K562 (cell line): Measurements from ENCODE around the gene ENDOU. TPM values are rescaled to one million over a fixed set of nuclear protein-coding genes. Genes with fewer than 3 reads are reported as not detected.

Experiments
- ASH1L ChIP-seq: fragments of 450-650 bp; IDR thresholded peaks from 2 replicates; pipeline ENCODE4 v1.6.1; 2018; ENCODE audit warnings: borderline replicate concordance, mild to moderate bottlenecking, low read depth; ENCODE audit not compliant: partially characterized antibody
- ATF7 ChIP-seq: fragments of 450-650 bp; IDR thresholded peaks from 2 replicates; pipeline ENCODE4 v1.7.1; 2014; ENCODE audit warnings: mild to moderate bottlenecking, moderate library complexity
- FOXJ2 ChIP-seq: fragments of 200-800 bp; sonication (Bioruptor generic); IDR thresholded peaks from 2 replicates; pipeline ENCODE4 v1.6.1; 2016; ENCODE audit warnings: missing genetic modification characterization, missing compliant biosample characterization
- GABPB1 ChIP-seq: sonication (generic); formaldehyde crosslinking; IDR thresholded peaks from 2 replicates; pipeline ENCODE4 v1.8.0; 2022; ENCODE audit warnings: mild to moderate bottlenecking, missing genetic modification reagents
- HLTF ChIP-seq: fragments of 450-650 bp; IDR thresholded peaks from 2 replicates; pipeline ENCODE4 v1.6.1; 2016
- NFRKB ChIP-seq: fragments of 450-650 bp; IDR thresholded peaks from 2 replicates; pipeline ENCODE4 v1.6.1; 2016; ENCODE audit warnings: low read depth
- NUFIP1 ChIP-seq: fragments of 450-650 bp; IDR thresholded peaks from 2 replicates; pipeline ENCODE4 v1.6.1; 2018; ENCODE audit not compliant: partially characterized antibody
- PHTF2 ChIP-seq: fragments of 250-450 bp; sonication (Bioruptor Pico); IDR thresholded peaks from 2 replicates; pipeline ENCODE4 v1.5.0; 2021; ENCODE audit warnings: mild to moderate bottlenecking
- POLR2AphosphoS2 ChIP-seq: IDR thresholded peaks from 2 replicates; pipeline ENCODE4 v1.6.1; 2012; ENCODE audit warnings: low read length, improper control_type of control experiment
- SREBF2 ChIP-seq: sonication (generic); formaldehyde crosslinking; IDR thresholded peaks from 2 replicates; pipeline ENCODE4 v1.4.0; 2020; ENCODE audit warnings: mild to moderate bottlenecking, missing genetic modification reagents
- ZNF408 ChIP-seq: fragments of 250-450 bp; sonication (Bioruptor Pico); IDR thresholded peaks from 2 replicates; pipeline ENCODE4 v1.4.0; 2020; ENCODE audit warnings: low read depth, mild to moderate bottlenecking, moderate library complexity
- polyA plus RNA-seq, 8 experiments: library from polyadenylated mRNA; depleted of rRNA in 4 of 8; stranded (reverse) in 5 of 8; unstranded in 3 of 8; fragments of >200 nt; fragmentation: Nextera tagmentation in 2 of 8; fragmentation: Illumina TruSeq in 1 of 8; extraction: Ambion mirVana in 2 of 8; extraction: Trizol in 1 of 8; gene quantifications; 2 replicates each; pipeline versions ENCODE4 v1.2.1 to v1.2.3, GENCODE V29; 2011 to 2014; ENCODE audit warnings: inconsistent platforms in 1 of 8, missing spikeins in 1 of 8
- total RNA-seq, 7 experiments: library from RNA; depleted of rRNA in 6 of 7; stranded (reverse); fragments of >200 nt in 6 of 7; fragmentation: Illumina TruSeq in 2 of 7; extraction: Trizol in 2 of 7; gene quantifications; 2 replicates each; pipeline versions ENCODE4 v1.2.1 to v1.2.3, GENCODE V29; 2011 to 2021; ENCODE audit warnings: low replicate concordance in 1 of 7
- TF ChIP-seq, protein P1 (sequence below), 2 experiments: fragments of 150-350 bp in 1 of 2; IDR thresholded peaks; 2 replicates each; pipeline ENCODE4 v1.6.1; 2012 to 2016; ENCODE audit warnings: low read depth in 2 of 2, low read length in 2 of 2, mild to moderate bottlenecking in 1 of 2, moderate library complexity in 1 of 2
- TF ChIP-seq, protein P2 (sequence below): fragments of 450-650 bp; IDR thresholded peaks from 2 replicates; pipeline ENCODE4 v1.6.1; 2016; ENCODE audit warnings: mild to moderate bottlenecking, moderate library complexity

The ENDOU gene
- total and polyA plus RNA-seq, 9 of the 15 experiments (the other 6 are each of a cell fraction or from before 2014, with no cell fraction given), result 0.03 TPM; not detected in 8

DNA sequence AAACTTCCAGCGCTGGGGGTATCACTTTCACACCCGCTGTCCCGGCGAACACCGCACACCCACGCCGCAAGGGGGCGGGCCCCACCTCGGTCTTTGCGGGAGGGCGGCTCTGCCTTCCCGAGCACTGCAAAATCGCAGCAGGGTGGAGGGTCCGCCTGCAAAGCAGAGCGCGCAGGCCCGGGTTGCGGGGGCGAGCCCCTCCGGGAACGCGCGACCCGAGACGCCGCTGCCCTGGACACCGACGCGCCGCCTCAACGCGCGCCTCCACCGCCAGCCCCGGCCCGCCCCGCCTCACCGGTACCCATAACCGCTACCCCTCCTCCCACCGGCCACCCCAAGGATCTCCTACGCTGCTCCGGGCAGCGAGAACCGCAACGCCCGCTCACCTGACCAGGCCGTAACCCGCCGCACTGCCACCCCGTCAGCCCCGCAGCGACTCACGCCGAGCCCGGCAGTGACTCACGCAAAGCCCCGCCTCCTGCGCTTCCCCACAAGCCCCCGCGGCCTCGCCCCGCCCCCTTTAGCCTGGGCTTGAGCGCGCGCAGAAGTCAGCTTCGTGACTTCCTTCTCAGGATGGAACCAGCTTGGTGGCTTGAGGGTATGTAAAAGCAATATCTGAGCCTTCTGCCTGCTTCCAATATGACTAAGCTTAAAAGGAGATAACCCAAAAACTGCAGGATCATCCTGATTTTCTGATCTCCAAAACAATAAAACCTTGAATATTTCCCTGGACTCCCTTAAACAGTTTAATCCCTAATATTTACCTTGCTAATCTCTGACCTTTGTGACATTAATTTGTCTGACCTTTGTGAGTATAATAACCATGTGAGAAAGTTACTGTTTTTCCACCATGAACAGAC lies 19.5 kb downstream of the ENDOU start, which contains the start of gene RPAP3 (continued):
- TF ChIP-seq HLTF, result no peak
- 0 out of 2 replicates have a peak, but pooled peaks have one; percentile 35 for TF ChIP-seq FOXJ2 (tag)
- TF ChIP-seq ATF7, result peak; percentile 57
- TF ChIP-seq, protein P1, sequence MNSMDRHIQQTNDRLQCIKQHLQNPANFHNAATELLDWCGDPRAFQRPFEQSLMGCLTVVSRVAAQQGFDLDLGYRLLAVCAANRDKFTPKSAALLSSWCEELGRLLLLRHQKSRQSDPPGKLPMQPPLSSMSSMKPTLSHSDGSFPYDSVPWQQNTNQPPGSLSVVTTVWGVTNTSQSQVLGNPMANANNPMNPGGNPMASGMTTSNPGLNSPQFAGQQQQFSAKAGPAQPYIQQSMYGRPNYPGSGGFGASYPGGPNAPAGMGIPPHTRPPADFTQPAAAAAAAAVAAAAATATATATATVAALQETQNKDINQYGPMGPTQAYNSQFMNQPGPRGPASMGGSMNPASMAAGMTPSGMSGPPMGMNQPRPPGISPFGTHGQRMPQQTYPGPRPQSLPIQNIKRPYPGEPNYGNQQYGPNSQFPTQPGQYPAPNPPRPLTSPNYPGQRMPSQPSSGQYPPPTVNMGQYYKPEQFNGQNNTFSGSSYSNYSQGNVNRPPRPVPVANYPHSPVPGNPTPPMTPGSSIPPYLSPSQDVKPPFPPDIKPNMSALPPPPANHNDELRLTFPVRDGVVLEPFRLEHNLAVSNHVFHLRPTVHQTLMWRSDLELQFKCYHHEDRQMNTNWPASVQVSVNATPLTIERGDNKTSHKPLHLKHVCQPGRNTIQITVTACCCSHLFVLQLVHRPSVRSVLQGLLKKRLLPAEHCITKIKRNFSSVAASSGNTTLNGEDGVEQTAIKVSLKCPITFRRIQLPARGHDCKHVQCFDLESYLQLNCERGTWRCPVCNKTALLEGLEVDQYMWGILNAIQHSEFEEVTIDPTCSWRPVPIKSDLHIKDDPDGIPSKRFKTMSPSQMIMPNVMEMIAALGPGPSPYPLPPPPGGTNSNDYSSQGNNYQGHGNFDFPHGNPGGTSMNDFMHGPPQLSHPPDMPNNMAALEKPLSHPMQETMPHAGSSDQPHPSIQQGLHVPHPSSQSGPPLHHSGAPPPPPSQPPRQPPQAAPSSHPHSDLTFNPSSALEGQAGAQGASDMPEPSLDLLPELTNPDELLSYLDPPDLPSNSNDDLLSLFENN (IDR thresholded peaks at IDR 0.05; ENCODE audit: low read depth in 2 of 2, low read length in 2 of 2), result 0 out of 4 replicates have a peak, but pooled peaks of 1 of the 2 experiments have one; percentile 43
- no peak for TF ChIP-seq SREBF2 (CRISPR knock-in tag)
- TF ChIP-seq ZNF408 (CRISPR knock-in tag), result no peak
- TF ChIP-seq, protein P2, sequence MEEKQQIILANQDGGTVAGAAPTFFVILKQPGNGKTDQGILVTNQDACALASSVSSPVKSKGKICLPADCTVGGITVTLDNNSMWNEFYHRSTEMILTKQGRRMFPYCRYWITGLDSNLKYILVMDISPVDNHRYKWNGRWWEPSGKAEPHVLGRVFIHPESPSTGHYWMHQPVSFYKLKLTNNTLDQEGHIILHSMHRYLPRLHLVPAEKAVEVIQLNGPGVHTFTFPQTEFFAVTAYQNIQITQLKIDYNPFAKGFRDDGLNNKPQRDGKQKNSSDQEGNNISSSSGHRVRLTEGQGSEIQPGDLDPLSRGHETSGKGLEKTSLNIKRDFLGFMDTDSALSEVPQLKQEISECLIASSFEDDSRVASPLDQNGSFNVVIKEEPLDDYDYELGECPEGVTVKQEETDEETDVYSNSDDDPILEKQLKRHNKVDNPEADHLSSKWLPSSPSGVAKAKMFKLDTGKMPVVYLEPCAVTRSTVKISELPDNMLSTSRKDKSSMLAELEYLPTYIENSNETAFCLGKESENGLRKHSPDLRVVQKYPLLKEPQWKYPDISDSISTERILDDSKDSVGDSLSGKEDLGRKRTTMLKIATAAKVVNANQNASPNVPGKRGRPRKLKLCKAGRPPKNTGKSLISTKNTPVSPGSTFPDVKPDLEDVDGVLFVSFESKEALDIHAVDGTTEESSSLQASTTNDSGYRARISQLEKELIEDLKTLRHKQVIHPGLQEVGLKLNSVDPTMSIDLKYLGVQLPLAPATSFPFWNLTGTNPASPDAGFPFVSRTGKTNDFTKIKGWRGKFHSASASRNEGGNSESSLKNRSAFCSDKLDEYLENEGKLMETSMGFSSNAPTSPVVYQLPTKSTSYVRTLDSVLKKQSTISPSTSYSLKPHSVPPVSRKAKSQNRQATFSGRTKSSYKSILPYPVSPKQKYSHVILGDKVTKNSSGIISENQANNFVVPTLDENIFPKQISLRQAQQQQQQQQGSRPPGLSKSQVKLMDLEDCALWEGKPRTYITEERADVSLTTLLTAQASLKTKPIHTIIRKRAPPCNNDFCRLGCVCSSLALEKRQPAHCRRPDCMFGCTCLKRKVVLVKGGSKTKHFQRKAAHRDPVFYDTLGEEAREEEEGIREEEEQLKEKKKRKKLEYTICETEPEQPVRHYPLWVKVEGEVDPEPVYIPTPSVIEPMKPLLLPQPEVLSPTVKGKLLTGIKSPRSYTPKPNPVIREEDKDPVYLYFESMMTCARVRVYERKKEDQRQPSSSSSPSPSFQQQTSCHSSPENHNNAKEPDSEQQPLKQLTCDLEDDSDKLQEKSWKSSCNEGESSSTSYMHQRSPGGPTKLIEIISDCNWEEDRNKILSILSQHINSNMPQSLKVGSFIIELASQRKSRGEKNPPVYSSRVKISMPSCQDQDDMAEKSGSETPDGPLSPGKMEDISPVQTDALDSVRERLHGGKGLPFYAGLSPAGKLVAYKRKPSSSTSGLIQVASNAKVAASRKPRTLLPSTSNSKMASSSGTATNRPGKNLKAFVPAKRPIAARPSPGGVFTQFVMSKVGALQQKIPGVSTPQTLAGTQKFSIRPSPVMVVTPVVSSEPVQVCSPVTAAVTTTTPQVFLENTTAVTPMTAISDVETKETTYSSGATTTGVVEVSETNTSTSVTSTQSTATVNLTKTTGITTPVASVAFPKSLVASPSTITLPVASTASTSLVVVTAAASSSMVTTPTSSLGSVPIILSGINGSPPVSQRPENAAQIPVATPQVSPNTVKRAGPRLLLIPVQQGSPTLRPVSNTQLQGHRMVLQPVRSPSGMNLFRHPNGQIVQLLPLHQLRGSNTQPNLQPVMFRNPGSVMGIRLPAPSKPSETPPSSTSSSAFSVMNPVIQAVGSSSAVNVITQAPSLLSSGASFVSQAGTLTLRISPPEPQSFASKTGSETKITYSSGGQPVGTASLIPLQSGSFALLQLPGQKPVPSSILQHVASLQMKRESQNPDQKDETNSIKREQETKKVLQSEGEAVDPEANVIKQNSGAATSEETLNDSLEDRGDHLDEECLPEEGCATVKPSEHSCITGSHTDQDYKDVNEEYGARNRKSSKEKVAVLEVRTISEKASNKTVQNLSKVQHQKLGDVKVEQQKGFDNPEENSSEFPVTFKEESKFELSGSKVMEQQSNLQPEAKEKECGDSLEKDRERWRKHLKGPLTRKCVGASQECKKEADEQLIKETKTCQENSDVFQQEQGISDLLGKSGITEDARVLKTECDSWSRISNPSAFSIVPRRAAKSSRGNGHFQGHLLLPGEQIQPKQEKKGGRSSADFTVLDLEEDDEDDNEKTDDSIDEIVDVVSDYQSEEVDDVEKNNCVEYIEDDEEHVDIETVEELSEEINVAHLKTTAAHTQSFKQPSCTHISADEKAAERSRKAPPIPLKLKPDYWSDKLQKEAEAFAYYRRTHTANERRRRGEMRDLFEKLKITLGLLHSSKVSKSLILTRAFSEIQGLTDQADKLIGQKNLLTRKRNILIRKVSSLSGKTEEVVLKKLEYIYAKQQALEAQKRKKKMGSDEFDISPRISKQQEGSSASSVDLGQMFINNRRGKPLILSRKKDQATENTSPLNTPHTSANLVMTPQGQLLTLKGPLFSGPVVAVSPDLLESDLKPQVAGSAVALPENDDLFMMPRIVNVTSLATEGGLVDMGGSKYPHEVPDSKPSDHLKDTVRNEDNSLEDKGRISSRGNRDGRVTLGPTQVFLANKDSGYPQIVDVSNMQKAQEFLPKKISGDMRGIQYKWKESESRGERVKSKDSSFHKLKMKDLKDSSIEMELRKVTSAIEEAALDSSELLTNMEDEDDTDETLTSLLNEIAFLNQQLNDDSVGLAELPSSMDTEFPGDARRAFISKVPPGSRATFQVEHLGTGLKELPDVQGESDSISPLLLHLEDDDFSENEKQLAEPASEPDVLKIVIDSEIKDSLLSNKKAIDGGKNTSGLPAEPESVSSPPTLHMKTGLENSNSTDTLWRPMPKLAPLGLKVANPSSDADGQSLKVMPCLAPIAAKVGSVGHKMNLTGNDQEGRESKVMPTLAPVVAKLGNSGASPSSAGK, result no peak
- TF ChIP-seq PHTF2 (CRISPR knock-in tag), result no peak
- TF ChIP-seq NUFIP1, result no peak
- peak; percentile 84 for TF ChIP-seq NFRKB
- TF ChIP-seq GABPB1 (CRISPR knock-in tag), result no peak; the same call in none of the 2 replicates
- TF ChIP-seq POLR2AphosphoS2, result peak; percentile 56; the same call in 1 of the 2 replicates
- no peak for TF ChIP-seq ASH1L
